K562 (cell line): ENCODE data around the gene DNAJB2. TPM values are rescaled to one million over a fixed set of nuclear protein-coding genes. Genes with fewer than 3 reads are reported as not detected.

Experiments used
- ARID1B ChIP-seq: fragments of 450-650 bp; IDR thresholded peaks from 2 replicates; pipeline ENCODE4 v1.6.1; 2016; ENCODE audit warnings: antibody characterized with exemption, mild to moderate bottlenecking, inconsistent platforms
- ARNT ChIP-seq, 2 experiments: fragments of 450-650 bp; IDR thresholded peaks; 2 replicates each; pipeline ENCODE4 v1.6.1; 2016; ENCODE audit warnings: mild to moderate bottlenecking in 1 of 2
- BDP1 ChIP-seq: IDR thresholded peaks from 3 replicates; pipeline ENCODE4 v1.6.1; 2011; ENCODE audit not compliant: insufficient read length, insufficient read depth
- BRF1 ChIP-seq: IDR thresholded peaks from 3 replicates; pipeline ENCODE4 v1.6.1; 2011; ENCODE audit warnings: borderline replicate concordance, mild to moderate bottlenecking; ENCODE audit not compliant: insufficient read length; ENCODE audit errors: extremely low read depth
- ELK3 ChIP-seq: fragments of 450-650 bp; formaldehyde crosslinking; IDR thresholded peaks from 2 replicates; pipeline ENCODE4 v1.4.0; 2020; ENCODE audit warnings: mild to moderate bottlenecking
- FOXA3 ChIP-seq, 2 experiments: fragments of 450-650 bp in 1 of 2; sonication (generic) in 1 of 2; formaldehyde crosslinking; IDR thresholded peaks in 1 of 2; conservative IDR thresholded peaks in 1 of 2; 2 replicates each; pipeline versions ENCODE4 v1.4.0 to v1.8.0; 2020 to 2022; ENCODE audit warnings: mild to moderate bottlenecking in 2 of 2, missing genetic modification reagents in 1 of 2
- FOXK2 ChIP-seq, 2 experiments: fragments of 450-650 bp; IDR thresholded peaks in 1 of 2; conservative IDR thresholded peaks in 1 of 2; 2 replicates each; pipeline ENCODE4 v1.6.1; 2016; ENCODE audit warnings: low read depth in 2 of 2, mild to moderate bottlenecking in 1 of 2
- MAX ChIP-seq: sonication (generic); formaldehyde crosslinking; IDR thresholded peaks from 2 replicates; pipeline ENCODE4 v1.9.0; 2022; ENCODE audit warnings: mild to moderate bottlenecking, missing genetic modification reagents
- MBD2 ChIP-seq: sonication (generic); IDR thresholded peaks from 2 replicates; pipeline ENCODE4 v1.6.1; 2016; ENCODE audit warnings: low read depth, borderline replicate concordance
- MITF ChIP-seq: IDR thresholded peaks from 2 replicates; pipeline ENCODE4 v1.6.1; 2014; ENCODE audit warnings: antibody characterized with exemption
- NCOA6 ChIP-seq: fragments of 450-650 bp; IDR thresholded peaks from 2 replicates; pipeline ENCODE4 v1.6.1; 2017; ENCODE audit warnings: mild to moderate bottlenecking
- NFATC3 ChIP-seq: fragments of 450-650 bp; IDR thresholded peaks from 2 replicates; pipeline ENCODE4 v1.6.1; 2017; ENCODE audit warnings: mild to moderate bottlenecking
- NFRKB ChIP-seq: fragments of 450-650 bp; IDR thresholded peaks from 2 replicates; pipeline ENCODE4 v1.6.1; 2016; ENCODE audit warnings: low read depth
- NRF1 ChIP-seq, 2 experiments: fragments of 450-650 bp; IDR thresholded peaks in 1 of 2; conservative IDR thresholded peaks in 1 of 2; 2 replicates each; pipeline ENCODE4 v1.6.1; 2014; ENCODE audit warnings: mild to moderate bottlenecking in 2 of 2
- POU5F1 ChIP-seq: fragments of 150-350 bp; IDR thresholded peaks from 2 replicates; pipeline ENCODE4 v1.6.1; 2014; ENCODE audit warnings: borderline replicate concordance, low read length, low read depth, mild to moderate bottlenecking; ENCODE audit not compliant: partially characterized antibody
- STAG1 ChIP-seq: sonication (generic); formaldehyde crosslinking; IDR thresholded peaks from 2 replicates; pipeline ENCODE4 v1.5.0; 2020; ENCODE audit warnings: missing genetic modification reagents, borderline replicate concordance
- ZBED1 ChIP-seq: IDR thresholded peaks from 2 replicates; pipeline ENCODE4 v1.6.1; 2014
- ZNF282 ChIP-seq: sonication (generic); formaldehyde crosslinking; IDR thresholded peaks from 2 replicates; pipeline ENCODE4 v1.8.1; 2023; ENCODE audit warnings: missing genetic modification reagents
- ZNF3 ChIP-seq: fragments of 250-450 bp; sonication (Bioruptor Pico); IDR thresholded peaks from 2 replicates; pipeline ENCODE4 v1.5.0; 2021; ENCODE audit warnings: mild to moderate bottlenecking, moderate library complexity
- ZNF407 ChIP-seq: fragments of 450-650 bp; IDR thresholded peaks from 2 replicates; pipeline ENCODE4 v1.6.1; 2016; ENCODE audit warnings: low read depth
- polyA plus RNA-seq, 8 experiments: library from polyadenylated mRNA; depleted of rRNA in 4 of 8; stranded (reverse) in 5 of 8; unstranded in 3 of 8; fragments of >200 nt; fragmentation: Nextera tagmentation in 2 of 8; fragmentation: Illumina TruSeq in 1 of 8; extraction: Ambion mirVana in 2 of 8; extraction: Trizol in 1 of 8; gene quantifications; 2 replicates each; pipeline versions ENCODE4 v1.2.1 to v1.2.3, GENCODE V29; 2011 to 2014; ENCODE audit warnings: inconsistent platforms in 1 of 8, missing spikeins in 1 of 8
- total RNA-seq, 7 experiments: library from RNA; depleted of rRNA in 6 of 7; stranded (reverse); fragments of >200 nt in 6 of 7; fragmentation: Illumina TruSeq in 2 of 7; extraction: Trizol in 2 of 7; gene quantifications; 2 replicates each; pipeline versions ENCODE4 v1.2.1 to v1.2.3, GENCODE V29; 2011 to 2021; ENCODE audit warnings: low replicate concordance in 1 of 7

DNAJB2 gene
- total and polyA plus RNA-seq, 9 of the 15 experiments (the other 6 are each of a cell fraction or from before 2014, with no cell fraction given), result 0.08 to 3.0 (median 2.2) TPM; not detected in 1

- TF ChIP-seq ELK3 (CRISPR knock-in tag), result no peak
- TF ChIP-seq NRF1 (conservative IDR thresholded peaks at IDR 0.05 in 1 of 2, IDR thresholded peaks at IDR 0.05 in 1 of 2), result no peak
- TF ChIP-seq POU5F1, result no peak
- TF ChIP-seq BRF1, result no peak
- no peak for TF ChIP-seq ARID1B
- TF ChIP-seq FOXA3 (CRISPR knock-in tag; conservative IDR thresholded peaks at IDR 0.05 in 1 of 2, IDR thresholded peaks at IDR 0.05 in 1 of 2), result no peak
- peak; percentile 89 to 90 for TF ChIP-seq FOXK2 (conservative IDR thresholded peaks at IDR 0.05 in 1 of 2, IDR thresholded peaks at IDR 0.05 in 1 of 2; ENCODE audit: low read depth in 2 of 2)
- TF ChIP-seq MBD2, result no peak; the same call in 1 of the 2 replicates
- no peak for TF ChIP-seq ZNF282 (CRISPR knock-in tag)
- no peak for TF ChIP-seq NFATC3
- no peak for TF ChIP-seq MAX (CRISPR knock-in tag)
- TF ChIP-seq ZBED1, result no peak
- no peak for TF ChIP-seq NFRKB
- TF ChIP-seq ZNF407, result no peak
- TF ChIP-seq BDP1, result no peak
- TF ChIP-seq ZNF3 (CRISPR knock-in tag), result no peak
- TF ChIP-seq MITF, result peak; percentile 53; the same call in 1 of the 2 replicates
- no peak for TF ChIP-seq NCOA6
- TF ChIP-seq ARNT (IDR thresholded peaks at IDR 0.05), result no peak
- no peak for TF ChIP-seq STAG1 (CRISPR knock-in tag)
These were observed 463 bp upstream of the DNAJB2 start (continued) for GRCh38 chr2:219278655-219279150.
